Ramos (cell line): ENCODE measurements around the gene ZNF155.
"Not testable (repeated sequence)": the region's sequence is repeated elsewhere in the genome, so short reads cannot be mapped to it uniquely, and the experiment has no call there.

ENCODE experiments used
- in situ Hi-C: fragments of 300-500 bp; cut with MboI; formaldehyde crosslinking; loops from one replicate; pipeline ENCODE4 v1.14.3; 2022; ENCODE audit warnings: low sequenced_read_pairs; ENCODE audit not compliant: unreplicated experiment

Gene ZNF155

GRCh38 chr19:43983912-43984686 lies at the start of gene ZNF155:
TSS of gene ZNF155 (plus strand) at chr19:43984188. CDS start at chr19:43988544, 4,356 bp downstream.
- in situ Hi-C loops: no loop called here

DNA sequence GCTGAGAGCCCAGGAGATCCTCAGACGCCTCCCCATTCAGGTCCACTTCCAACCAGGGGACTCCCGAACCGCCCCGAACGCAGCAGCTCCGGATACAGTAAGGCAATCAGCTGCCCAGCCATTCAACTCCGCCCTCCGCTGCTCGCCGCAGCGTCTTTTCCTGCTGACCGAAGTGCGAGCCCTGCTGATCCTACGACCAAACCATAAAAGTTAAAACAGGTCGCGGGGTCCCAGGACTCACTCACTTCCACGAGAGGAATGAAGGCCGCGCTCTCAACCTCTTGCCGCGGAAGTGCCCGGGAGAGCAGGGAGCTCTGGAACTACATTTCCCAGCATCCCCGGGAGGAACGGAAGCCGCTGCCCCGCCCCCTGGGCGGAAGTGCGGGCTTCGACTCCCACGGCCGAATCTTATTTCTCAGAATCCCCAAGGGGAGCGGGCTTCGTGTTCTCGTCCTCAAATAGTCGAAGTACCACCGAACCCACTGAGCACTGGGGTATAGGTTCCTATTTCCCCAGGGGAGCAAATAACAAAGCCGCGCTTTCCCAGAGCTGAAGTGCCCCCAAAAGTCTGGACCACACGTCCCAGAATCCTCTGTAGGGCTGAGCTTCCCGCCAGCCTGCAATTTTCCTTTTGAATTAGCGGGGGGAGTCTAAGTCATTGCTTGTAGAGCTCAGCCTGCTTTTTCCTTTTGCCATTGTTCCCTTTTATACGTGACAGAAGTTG lies 48.8 kb upstream of the ZNF155 start, which contains the start of gene ZNF45:
TSS of gene ZNF45 (minus strand) at position 298 of the 724 bp plus-strand sequence. CDS start 13,097 bp downstream, outside the sequence.
- in situ Hi-C loops: no loop called here

DNA sequence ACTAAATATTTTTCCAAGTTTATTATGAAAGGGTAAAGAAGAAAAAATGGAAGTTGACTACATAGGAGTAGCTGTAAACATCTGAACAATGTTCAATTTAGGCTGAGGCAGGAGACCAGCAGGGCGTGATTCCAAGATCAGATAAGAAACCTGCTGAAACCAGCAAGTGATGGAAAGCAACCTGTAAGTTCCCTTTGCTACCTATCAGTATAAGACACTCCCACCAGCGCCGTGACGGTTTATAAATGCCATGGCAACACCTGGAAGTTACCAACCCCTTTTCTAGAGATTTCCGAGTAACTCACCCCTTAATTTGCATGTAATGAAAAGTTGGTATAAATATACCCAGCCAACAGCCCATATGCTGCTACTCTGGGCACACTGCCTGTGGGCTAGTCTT lies 47.8 kb upstream of the ZNF155 start:
- in situ Hi-C loops: no loop called here

GRCh38 chr19:43939557-43940260 lies 44.3 kb upstream of the ZNF155 start:
- in situ Hi-C loops: no loop called here

- in situ Hi-C loops: no loop called here
These were observed 43.3 kb upstream of the ZNF155 start for GRCh38 chr19:43940719-43941118.

- in situ Hi-C loops: no loop called here
These were observed 42.8 kb upstream of the ZNF155 start for GRCh38 chr19:43941209-43941608.

DNA sequence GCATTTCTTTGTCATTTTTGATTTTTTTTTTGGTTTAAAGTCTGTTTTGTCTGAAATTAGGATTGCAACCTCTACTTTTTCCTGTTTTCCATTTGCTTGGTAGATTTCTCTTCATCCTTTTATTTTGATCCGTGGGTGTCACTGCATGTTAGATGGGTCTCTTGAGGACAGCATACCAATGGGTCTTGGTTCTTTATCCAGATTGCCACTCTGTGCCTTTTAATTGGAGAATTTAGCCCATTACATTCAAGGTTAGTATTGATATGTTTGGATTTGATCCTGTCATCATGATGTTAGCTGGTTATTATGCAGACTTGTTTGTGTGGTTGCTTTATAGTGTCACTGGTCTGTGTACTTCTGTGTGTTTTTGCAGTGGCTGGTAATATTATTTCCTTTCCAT lies 36.6 kb upstream of the ZNF155 start:
- in situ Hi-C loops: not testable (repeated sequence)

DNA sequence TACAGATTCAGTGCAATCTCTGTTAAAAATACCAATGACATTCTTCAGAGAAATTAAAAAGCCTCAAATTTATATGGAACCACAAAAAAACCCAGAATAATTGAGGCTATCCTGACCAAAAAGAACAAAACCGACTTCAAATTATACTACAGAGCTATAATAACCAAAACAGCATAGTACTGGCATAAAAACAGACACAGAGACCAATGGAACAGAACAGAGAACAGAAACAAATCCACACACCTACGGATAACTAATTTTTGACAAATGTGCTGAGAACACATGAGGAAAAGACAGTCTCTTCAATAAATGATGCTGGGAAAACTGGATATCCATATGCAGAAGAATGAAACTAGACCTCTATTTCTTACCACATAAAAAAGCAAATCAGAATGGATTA lies 34.2 kb upstream of the ZNF155 start:
- in situ Hi-C loops: not testable (repeated sequence)

- in situ Hi-C loops: no loop called here
These were observed 32.9 kb upstream of the ZNF155 start, which contains the start of gene ZNF221 for GRCh38 chr19:43950834-43951645. TSS of gene ZNF221 (plus strand) at chr19:43951228. CDS start at chr19:43962727, 11,499 bp downstream.

- in situ Hi-C loops: no loop called here
These were observed 27.2 kb upstream of the ZNF155 start for GRCh38 chr19:43956827-43957226.

GRCh38 chr19:43957891-43958290 lies 26.1 kb upstream of the ZNF155 start:
- in situ Hi-C loops: no loop called here

DNA sequence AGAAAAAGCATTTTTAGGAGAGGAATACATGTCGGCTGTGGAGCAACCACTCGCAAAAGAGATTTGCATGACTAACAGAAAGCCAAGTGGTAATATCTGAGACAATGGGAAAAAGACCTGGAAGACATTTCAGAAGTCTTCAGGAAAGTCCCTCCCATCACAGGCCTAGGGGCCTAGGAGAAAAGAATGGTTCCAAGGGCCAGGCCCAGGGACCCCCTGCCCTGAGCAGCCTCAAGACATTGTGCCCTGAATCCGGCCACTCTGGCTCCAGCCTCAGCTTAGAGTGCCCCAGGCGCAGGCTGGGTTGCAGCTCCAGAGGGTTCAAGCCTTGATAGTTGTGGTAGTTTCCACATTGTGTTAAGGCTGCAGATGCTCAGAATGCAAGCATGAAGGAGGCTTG lies 23.6 kb upstream of the ZNF155 start:
- in situ Hi-C loops: no loop called here

- in situ Hi-C loops: no loop called here
These were observed 17.8 kb upstream of the ZNF155 start for GRCh38 chr19:43966079-43966694.

GRCh38 chr19:43976732-43977131 lies 7.3 kb upstream of the ZNF155 start:
- in situ Hi-C loops: no loop called here

DNA sequence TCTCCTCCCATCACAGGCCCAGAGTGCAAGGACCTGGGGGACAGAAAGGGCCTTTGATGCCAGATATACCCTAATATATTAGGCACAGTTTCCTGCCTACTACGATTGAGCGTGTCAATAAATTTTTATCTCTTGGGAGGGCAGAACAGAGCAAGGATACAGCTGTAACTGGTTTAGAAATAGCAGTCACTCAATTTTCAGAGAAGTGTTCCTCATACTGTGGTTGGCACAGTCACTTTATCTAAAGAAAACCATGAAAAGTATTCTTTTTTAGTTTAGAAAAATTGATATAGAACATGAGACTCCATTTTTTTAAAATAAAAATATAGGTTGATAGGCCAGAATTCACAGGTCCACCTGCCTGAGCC lies 460 bp upstream of the ZNF155 start:
- in situ Hi-C loops: no loop called here

DNA sequence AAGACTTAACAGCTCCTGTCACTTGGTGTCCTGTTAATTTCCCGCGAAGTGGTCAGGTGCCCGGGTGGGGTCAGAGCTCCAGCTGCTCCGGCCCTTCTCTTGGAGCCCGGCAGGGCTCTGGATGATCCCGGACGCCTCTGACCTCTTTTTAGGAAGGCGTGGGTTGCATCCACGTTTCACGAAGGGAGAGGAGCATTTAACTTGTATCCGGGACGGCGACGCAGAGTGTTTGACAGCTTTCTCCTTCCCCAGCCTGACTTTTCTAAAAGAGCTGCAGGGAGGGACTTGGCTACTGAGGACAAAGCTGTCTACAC lies 656 bp downstream of the ZNF155 start:
- in situ Hi-C loops: no loop called here

GRCh38 chr19:43997631-43998290 lies 13.8 kb downstream of the ZNF155 start:
- in situ Hi-C loops: no loop called here

DNA sequence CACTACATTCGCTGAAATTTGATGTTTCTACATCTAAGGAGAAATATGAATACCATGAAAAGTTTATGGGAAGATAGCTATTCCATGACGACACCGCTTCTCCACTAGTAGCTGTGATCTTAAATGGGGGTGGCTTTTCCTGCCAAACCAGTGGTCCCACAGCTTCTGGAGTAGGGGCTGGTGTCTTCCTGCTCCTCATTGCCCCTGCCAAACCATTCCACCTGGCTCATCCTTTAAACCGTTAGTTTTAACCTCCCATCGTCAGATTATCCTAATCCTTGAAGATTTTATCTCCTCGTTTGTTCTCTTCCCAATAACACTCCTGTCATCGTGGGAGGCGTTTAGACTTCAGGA lies 18.2 kb downstream of the ZNF155 start:
- in situ Hi-C loops: no loop called here
